NCI-H2107 treated with DMSO at 0.1 percent for 48 hours (cell line): ENCODE measurements around the gene MS4A2.
"Not testable (repeated sequence)": the region's sequence is repeated elsewhere in the genome, so short reads cannot be mapped to it uniquely, and the experiment has no call there.

ENCODE experiments used
- DNase-seq: peaks from one replicate; lab custom pipeline; 2025; ENCODE audit not compliant: unreplicated experiment; lab: John Stamatoyannopoulos, UW

MS4A2 gene

GRCh38 chr11:60088364-60088763 lies at the start of gene MS4A2:
Gene MS4A2, plus strand, starts transcription at chr11:60088664. Its CDS starts 102 bp downstream, at chr11:60088766.
- DNase-seq: no peak

- no peak for DNase-seq
Observed at GRCh38 chr11:60040109-60040508, 48.4 kb upstream of the MS4A2 start, which contains the start of gene OOSP2. Gene OOSP2, plus strand, starts transcription at chr11:60040409. Its CDS starts 51 bp downstream, at chr11:60040460.

GRCh38 chr11:60050422-60050821 lies 38.0 kb upstream of the MS4A2 start:
- DNase-seq: not testable (repeated sequence)

- not testable (repeated sequence) for DNase-seq
Observed at GRCh38 chr11:60050839-60051238, 37.6 kb upstream of the MS4A2 start.

GRCh38 chr11:60056349-60056969 lies 32.0 kb upstream of the MS4A2 start, which contains the start of gene MS4A3:
Gene MS4A3, plus strand, starts transcription at chr11:60056665. Its CDS starts 4,496 bp downstream, at chr11:60061161.
- no peak for DNase-seq

GRCh38 chr11:60059052-60059451 lies 29.4 kb upstream of the MS4A2 start:
- no peak for DNase-seq

GRCh38 chr11:60059521-60060240 lies 28.8 kb upstream of the MS4A2 start:
- no peak for DNase-seq

GRCh38 chr11:60064111-60064510 lies 24.4 kb upstream of the MS4A2 start:
- no peak for DNase-seq

GRCh38 chr11:60065801-60066200 lies 22.7 kb upstream of the MS4A2 start:
- no peak for DNase-seq

- no peak for DNase-seq
Observed at GRCh38 chr11:60069450-60069849, 19.0 kb upstream of the MS4A2 start.

- not testable (repeated sequence) for DNase-seq
Observed at GRCh38 chr11:60071644-60072043, 16.8 kb upstream of the MS4A2 start.

GRCh38 chr11:60077216-60077817 lies 11.1 kb upstream of the MS4A2 start:
- DNase-seq: no peak

- no peak for DNase-seq
Observed at GRCh38 chr11:60077981-60078380, 10.5 kb upstream of the MS4A2 start.

GRCh38 chr11:60078745-60079144 lies 9.7 kb upstream of the MS4A2 start:
- no peak for DNase-seq

- no peak for DNase-seq
Observed at GRCh38 chr11:60080535-60080934, 7.9 kb upstream of the MS4A2 start.

- no peak for DNase-seq
Observed at GRCh38 chr11:60084631-60085273, 3.7 kb upstream of the MS4A2 start.

GRCh38 chr11:60085909-60086308 lies 2.6 kb upstream of the MS4A2 start:
- DNase-seq: no peak

- DNase-seq: no peak
Observed at GRCh38 chr11:60087239-60087638, 1.2 kb upstream of the MS4A2 start.

- DNase-seq: no peak
Observed at GRCh38 chr11:60095477-60096120, 7.1 kb downstream of the MS4A2 start.

- no peak for DNase-seq
Observed at GRCh38 chr11:60097189-60097588, 8.7 kb downstream of the MS4A2 start.

- DNase-seq: no peak
Observed at GRCh38 chr11:60098508-60098907, 10.0 kb downstream of the MS4A2 start.
